ENCODE data around the gene NCK2. TPM values are rescaled to one million over a fixed set of nuclear protein-coding genes. Genes with fewer than 3 reads are reported as not detected.
"Not testable (repeated sequence)": the region's sequence is repeated elsewhere in the genome, so short reads cannot be mapped to it uniquely, and the experiment has no call there.

Gene NCK2
- total RNA-seq, 4 donors from 2014 or later: 14.7 to 47.5 (median 29.3) TPM

GRCh38 chr2:105896765-105897163 lies 152.1 kb downstream of the NCK2 start:
- no peaks in the 10 kb centered on the region for H3K36me3 ChIP-seq
- DNase-seq: no peak
- H3K27me3 ChIP-seq: no peaks in the 10 kb centered on the region
- H3K9me3 ChIP-seq: no peaks in the 10 kb centered on the region
- no peak for TF ChIP-seq CTCF (IDR thresholded peaks at IDR 0.05)
- TF ChIP-seq POLR2A (IDR thresholded peaks at IDR 0.05): no peak
- H3K4me3 ChIP-seq: no peak overlapping the region
- intact Hi-C loops (cut with DNase I; ENCODE audit: low total_unique reads): no loop called here
- no peak overlapping the region for H3K27ac ChIP-seq
- no peaks in the 10 kb centered on the region for H3K4me1 ChIP-seq

GRCh38 chr2:105897694-105898093 lies 153.0 kb downstream of the NCK2 start:
- H3K4me3 ChIP-seq; H3K27me3 ChIP-seq; H3K4me1 ChIP-seq; H3K36me3 ChIP-seq; DNase-seq; H3K27ac ChIP-seq; intact Hi-C loops (cut with DNase I; ENCODE audit: low total_unique reads); H3K9me3 ChIP-seq: not testable (repeated sequence)

- H3K27ac ChIP-seq: no peak overlapping the region
- H3K4me1 ChIP-seq: peaks cover 0 to 6% of the 10 kb centered on the region in 2 donors
- H3K9me3 ChIP-seq: no peaks in the 10 kb centered on the region
- no peaks in the 10 kb centered on the region for H3K27me3 ChIP-seq
- intact Hi-C loops (cut with DNase I; ENCODE audit: low total_unique reads): no loop called here
- DNase-seq: no peak
- no peak overlapping the region for H3K4me3 ChIP-seq
- TF ChIP-seq POLR2A (IDR thresholded peaks at IDR 0.05) (no peak), CTCF (IDR thresholded peaks at IDR 0.05) (no peak)
- no peaks in the 10 kb centered on the region for H3K36me3 ChIP-seq
Measured at GRCh38 chr2:105903051-105903674, 158.5 kb downstream of the NCK2 start.

- Histone ChIP-seq H3K4me1 (peaks cover 0 to 6% of the 10 kb centered on the region in 2 donors), H3K27ac (no peak overlapping the region), H3K9me3 (no peaks in the 10 kb centered on the region), H3K27me3 (no peaks in the 10 kb centered on the region), H3K4me3 (no peak overlapping the region), H3K36me3 (no peaks in the 10 kb centered on the region)
- DNase-seq: no peak
- intact Hi-C loops (cut with DNase I; ENCODE audit: low total_unique reads): no loop called here
- no peak for TF ChIP-seq POLR2A (IDR thresholded peaks at IDR 0.05)
Measured at GRCh38 chr2:105904938-105905337, 160.2 kb downstream of the NCK2 start.

GRCh38 chr2:105906481-105906880 lies 161.8 kb downstream of the NCK2 start:
- Histone ChIP-seq H3K27ac (no peak overlapping the region), H3K27me3 (no peaks in the 10 kb centered on the region), H3K4me3 (no peak overlapping the region), H3K36me3 (no peaks in the 10 kb centered on the region), H3K9me3 (no peaks in the 10 kb centered on the region), H3K4me1 (peaks cover 0 to 6% of the 10 kb centered on the region in 2 donors)
- TF ChIP-seq POLR2A (IDR thresholded peaks at IDR 0.05) (no peak), CTCF (IDR thresholded peaks at IDR 0.05) (no peak)
- intact Hi-C loops (cut with DNase I; ENCODE audit: low total_unique reads): no loop called here
- DNase-seq: no peak

GRCh38 chr2:105907184-105907583 lies 162.5 kb downstream of the NCK2 start:
- no peak overlapping the region for H3K4me3 ChIP-seq
- TF ChIP-seq CTCF (IDR thresholded peaks at IDR 0.05) (no peak), POLR2A (IDR thresholded peaks at IDR 0.05) (no peak)
- no peaks in the 10 kb centered on the region for H3K36me3 ChIP-seq
- intact Hi-C loops (cut with DNase I; ENCODE audit: low total_unique reads): no loop called here
- H3K27ac ChIP-seq: no peak overlapping the region
- H3K4me1 ChIP-seq: peaks cover 0 to 6% of the 10 kb centered on the region in 2 donors
- H3K27me3 ChIP-seq: no peaks in the 10 kb centered on the region
- H3K9me3 ChIP-seq: no peaks in the 10 kb centered on the region
- no peak for DNase-seq
